IPS-18c (cell line): Measurements from ENCODE around the gene CACNA1F.

Experiments
- H3K4me3 ChIP-seq: 2 replicates; pipeline ENCODE4 v1.7.0; 2013; ENCODE audit warnings: low read depth, mild to moderate bottlenecking, low read length, moderate library complexity; ENCODE audit not compliant: insufficient read depth
- H3K9me3 ChIP-seq: one replicate; pipeline ENCODE4 v1.6.1; 2013; ENCODE audit warnings: mild to moderate bottlenecking, low read length, moderate library complexity; ENCODE audit not compliant: control insufficient read depth, insufficient read depth

Gene CACNA1F

DNA sequence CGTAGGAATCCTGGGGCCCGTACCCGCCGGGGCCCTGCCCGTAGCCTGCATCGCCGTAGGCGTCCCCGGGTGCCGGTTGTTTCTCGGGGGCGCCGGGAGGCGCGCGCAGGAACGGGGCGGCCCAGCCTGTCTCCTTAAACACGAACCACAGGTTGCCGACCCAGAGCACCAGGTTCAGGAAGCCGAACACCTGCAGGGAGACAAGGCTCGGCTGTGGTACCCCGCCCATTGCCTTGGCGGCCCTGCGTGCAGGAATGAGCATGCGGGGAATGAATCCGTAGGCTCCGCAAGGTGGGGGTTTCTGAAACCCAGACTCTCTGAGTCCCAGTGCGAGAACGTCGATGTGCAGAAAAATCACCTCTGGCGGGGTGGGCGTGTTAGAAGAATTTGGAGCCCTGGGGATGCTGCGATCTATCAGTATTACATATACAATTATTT, 41.5 kb downstream of the CACNA1F start:
- peak overlapping the region; percentile 70 for H3K4me3 ChIP-seq
- peaks cover 13% of the 10 kb centered on the region for H3K9me3 ChIP-seq

DNA sequence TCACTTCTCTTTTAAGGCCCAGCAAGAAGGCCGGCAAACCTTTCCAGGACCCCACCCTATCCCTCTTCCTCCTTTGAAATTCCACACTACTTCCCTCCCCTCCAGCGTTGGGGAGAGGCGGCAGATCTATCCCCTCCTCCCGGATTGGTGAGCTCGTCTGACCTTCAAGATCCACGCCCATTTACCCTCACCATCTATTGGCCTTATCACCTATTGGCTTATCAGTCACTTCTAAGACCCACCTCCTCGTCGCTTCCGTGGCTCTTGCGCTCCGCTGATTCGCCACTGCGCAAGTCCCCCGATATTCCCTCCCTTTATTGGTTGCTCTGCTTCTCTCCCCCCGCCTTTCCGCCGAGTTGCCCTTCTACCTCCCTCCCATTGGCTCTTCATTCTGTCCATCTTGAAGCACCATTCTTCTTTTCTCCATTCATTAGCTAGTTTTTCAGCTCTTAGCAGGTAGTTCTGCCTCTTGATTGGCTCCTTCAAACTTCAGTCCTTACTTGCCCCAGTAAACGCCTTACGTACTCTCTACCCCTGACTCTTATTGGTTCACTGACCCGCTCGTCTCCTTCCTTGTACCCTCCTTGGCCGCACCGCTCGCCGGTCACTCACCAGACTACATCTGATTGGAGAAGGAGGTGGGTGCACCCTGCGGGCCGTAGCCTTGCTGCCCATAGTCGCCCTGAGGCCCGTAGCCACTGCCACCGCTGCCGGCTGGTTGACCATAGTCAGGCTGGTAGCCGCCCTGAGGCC, 42.1 kb downstream of the CACNA1F start:
- H3K9me3 ChIP-seq, result peaks cover 13% of the 10 kb centered on the region
- H3K4me3 ChIP-seq, result peak overlapping the region; percentile 70

DNA sequence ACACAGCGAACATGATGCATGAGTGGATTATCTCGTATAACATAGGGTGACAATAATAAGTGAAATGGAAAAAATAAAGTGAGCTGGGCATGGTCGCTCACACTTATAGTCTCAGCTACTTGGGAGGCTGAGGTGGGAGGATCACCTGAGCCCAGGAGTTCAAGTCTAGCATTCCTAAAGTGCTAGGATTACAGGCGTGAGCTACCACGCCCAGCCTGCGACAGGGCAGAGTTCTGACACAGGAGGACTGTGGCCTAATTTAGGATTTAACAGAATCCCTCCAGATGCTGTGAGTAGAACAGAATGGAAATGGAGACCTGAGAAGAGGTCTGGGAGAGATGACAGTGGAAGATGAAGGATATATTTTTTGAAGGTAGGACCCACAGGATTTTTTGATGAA, 43.5 kb downstream of the CACNA1F start:
- no peak overlapping the region for H3K4me3 ChIP-seq
- peaks cover 11% of the 10 kb centered on the region for H3K9me3 ChIP-seq

DNA sequence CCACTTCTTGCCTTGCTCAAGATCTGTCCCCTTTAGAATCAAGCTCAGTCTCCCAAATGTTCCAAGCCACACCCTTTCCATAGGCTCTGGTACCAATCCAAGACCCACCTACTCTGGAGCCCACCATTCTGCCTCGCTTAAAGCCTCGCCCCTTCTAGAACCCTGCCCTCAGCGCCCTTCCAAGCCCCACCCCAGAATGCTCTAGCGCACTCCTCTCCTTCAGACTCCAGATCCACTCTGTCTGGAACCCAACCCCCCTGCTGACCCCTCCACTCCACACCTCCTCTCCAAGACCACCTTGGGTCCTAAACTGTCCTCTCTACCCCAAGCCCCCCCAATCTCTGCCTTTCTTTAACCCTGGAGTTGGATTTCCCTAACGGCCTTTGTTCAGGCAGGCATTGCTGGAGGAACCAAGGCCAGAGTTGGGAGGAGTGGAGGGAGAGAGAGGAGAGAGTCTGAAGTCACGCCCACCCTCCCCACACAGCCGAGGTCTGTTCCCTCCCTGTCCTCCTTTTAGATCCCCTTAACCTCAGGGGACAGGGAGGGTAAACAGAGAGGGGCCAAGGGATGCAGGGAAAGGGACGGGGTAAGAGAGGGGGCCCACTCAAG, 44.6 kb downstream of the CACNA1F start:
- H3K4me3 ChIP-seq, result no peak overlapping the region
- H3K9me3 ChIP-seq, result peaks cover 10% of the 10 kb centered on the region

DNA sequence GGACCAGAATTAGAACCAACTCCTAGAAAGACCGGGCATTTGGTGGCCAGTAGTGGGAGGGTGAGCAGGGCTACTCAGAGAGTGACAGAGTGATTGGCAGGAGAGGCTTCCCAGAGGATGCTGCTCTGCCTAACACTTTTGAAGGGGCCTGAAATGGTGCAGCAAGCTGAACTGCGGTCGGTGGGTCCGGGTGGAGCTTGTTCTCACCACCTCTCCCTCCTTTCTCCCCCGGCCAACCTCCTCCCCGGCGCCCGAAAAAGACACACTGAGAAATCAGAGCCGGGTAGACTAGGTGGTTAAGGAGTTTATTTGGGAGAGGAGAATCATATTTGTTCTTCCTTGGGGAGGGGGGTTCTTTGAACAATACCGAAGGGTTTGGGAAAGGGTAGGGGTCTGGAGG, 45.6 kb downstream of the CACNA1F start:
- Histone ChIP-seq H3K9me3 (peaks cover 16% of the 10 kb centered on the region), H3K4me3 (0 out of 2 replicates have a peak overlapping the region, but pooled peaks have one; percentile 20)

DNA sequence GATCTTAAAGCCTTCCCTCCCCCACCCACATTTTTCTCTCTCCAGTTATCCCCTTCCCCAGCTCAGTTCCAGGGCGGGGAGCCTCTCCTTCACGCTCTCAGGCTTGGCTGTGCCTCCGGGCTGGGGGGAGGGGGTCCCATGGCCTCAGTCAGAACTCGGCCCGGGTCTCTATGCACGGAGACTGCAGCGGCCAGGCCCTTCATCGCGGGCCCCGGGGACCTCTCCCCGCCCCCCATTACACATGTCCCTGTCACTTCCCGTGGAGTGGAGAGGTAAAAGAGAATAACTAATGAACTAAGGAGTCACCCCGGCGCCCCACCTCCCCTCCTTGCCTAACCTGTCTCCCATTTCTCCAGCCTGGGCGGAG, 46.1 kb downstream of the CACNA1F start:
- peak overlapping the region; percentile 20; the same call in 1 of the 2 replicates for H3K4me3 ChIP-seq

DNA sequence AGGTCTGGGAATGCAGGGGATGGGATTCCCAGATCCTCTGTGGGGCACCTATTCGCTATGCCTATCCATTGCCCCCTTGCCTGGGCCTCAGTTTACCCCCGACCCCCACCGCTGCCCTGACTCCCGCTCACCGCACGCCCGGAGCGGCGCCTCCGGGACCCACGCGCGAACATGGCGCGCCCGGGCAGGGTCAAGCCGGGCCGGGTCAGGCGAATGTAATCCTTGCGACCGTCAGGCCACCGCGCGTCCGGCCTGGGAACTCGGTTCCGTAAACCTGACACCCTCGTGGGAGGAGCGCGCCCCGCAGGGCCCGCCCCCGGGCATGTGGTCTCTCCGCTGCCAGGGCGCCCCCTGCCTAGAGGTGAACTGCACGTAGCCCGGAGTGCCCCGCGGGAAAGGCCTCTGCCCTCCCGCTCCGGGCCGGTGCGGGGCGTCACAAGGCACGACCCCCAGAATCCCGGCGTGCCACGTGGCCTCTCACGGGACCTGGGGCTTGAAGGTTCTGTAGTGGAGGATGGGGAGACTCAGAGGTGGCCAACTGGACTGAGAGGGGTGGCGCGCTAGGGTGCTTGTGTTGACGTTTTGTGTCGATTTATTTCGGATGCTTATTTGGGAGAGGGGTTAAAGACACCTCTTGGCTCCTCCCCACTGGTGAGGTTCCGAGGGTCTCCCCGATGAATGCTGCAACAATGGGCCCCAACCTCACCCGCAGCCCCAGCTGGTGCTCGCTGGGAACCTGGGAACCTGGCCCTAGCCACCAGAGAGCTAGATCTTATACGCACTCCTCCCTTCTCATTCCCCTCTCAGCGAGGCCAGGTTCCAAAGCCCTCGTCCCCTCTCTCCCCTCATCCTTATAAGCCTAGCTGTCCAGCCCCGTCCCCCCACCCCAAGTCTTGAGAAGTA, 46.8 kb downstream of the CACNA1F start, which contains the start of gene PRICKLE3:
Gene PRICKLE3, minus strand, starts transcription at position 249 of the 903 bp plus-strand sequence. Its CDS starts 76 bp downstream, at position 173.
- Histone ChIP-seq H3K9me3 (peaks cover 17% of the 10 kb centered on the region), H3K4me3 (peak within 1 kb of the TSS; percentile 70)

More for the DNA sequence above, 46.1 kb downstream of the CACNA1F start:
- peaks cover 17% of the 10 kb centered on the region for H3K9me3 ChIP-seq

DNA sequence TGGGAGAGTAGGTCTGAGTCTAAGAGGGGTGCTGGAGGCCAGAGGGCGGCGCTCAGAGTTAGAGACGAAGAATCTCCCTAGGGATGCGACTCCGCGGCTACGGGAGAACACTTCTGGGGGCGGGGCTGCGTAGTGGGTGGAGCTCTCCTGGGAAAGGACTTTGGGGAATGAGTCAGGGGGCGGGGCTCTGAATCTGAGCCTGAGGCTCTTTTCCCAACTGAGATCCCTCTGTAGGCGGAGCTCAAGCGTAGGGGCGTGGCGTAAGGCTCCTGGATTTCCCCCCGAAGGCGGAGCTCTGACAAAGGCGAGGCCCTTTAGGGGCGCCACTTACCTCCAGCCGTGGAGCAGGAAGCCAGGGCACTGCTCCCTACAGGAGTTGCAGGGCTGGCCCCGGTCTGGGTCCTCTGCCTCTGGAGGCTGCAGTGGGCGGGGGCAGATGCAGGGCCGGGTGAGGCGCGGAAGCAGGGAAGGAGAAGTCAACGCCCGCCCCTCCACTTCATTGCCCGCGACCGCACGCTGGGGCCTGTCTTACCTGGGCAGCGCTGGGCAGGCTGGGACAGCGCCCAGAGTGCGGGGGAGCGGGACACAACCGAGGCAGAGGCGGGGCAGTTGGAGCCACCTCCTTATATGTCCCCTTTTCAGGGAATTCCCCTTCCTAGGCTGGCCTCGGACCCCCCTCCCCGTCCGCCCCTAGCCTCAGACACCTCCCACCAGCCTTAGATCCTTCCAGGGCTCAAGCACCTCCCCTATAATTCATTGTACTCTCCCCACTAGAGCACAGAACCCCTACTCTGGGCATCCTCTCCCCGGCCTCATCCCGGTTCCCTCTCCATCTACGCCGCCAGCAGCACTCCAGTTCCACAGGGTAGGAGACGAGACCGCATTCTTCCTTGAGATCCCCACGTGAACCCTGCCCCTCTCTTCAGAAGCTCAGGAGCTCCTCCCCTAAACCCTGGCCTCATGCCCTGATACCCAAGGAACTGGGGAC, 48.6 kb downstream of the CACNA1F start:
- H3K9me3 ChIP-seq, result peaks cover 17% of the 10 kb centered on the region
- peak overlapping the region; percentile 47 for H3K4me3 ChIP-seq

DNA sequence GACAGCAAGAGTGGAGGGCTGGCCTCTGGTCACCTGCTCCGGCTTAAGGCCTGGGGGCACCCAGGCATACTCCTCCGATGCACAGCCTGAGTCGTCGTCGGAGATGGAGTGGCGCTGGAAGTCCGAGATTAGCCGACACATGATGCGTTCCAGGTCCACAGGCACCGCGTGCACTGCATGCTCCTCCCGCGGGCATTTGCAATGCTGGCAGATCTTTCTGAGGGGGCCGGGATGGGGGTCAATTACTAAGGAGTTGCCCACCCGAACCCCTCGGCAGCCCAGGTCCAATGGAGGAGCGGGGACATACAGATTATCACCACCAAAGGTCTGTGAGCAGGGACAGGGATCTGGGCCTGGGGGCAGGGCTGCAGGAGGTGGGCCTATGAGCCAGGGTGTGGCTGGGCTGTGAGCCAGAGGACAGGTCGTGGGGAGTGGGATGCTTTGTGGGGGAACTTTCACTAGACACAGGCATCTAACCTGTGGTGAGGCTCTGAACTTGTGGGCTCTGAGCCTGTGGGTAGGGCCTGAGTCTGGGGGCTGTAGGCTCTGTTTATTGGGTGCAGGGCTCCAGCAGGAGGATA, 49.3 kb downstream of the CACNA1F start:
- peaks cover 19% of the 10 kb centered on the region for H3K9me3 ChIP-seq
- H3K4me3 ChIP-seq, result peak overlapping the region; percentile 15; the same call in 1 of the 2 replicates

DNA sequence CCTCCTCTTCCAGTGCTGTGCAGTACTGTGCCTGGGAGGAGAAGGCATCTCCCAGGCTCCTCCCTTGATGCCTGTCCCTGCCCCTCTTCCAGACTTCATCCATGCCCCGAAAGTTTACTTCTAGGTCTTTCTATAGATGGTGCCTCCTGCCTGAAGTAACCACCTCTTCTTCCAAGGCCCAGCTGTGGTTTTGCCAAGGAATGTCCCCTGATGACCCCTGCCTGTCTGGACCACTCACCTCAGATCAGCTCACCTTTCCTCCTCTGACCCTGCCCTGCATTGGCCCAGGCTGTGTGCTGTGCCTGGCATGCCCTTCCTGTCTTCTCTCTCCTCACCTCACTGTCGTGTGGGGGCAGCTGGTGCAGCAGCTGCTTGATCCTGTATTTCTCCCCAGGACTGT, 53.8 kb downstream of the CACNA1F start:
- H3K9me3 ChIP-seq, result peaks cover 12% of the 10 kb centered on the region
- no peak overlapping the region for H3K4me3 ChIP-seq

DNA sequence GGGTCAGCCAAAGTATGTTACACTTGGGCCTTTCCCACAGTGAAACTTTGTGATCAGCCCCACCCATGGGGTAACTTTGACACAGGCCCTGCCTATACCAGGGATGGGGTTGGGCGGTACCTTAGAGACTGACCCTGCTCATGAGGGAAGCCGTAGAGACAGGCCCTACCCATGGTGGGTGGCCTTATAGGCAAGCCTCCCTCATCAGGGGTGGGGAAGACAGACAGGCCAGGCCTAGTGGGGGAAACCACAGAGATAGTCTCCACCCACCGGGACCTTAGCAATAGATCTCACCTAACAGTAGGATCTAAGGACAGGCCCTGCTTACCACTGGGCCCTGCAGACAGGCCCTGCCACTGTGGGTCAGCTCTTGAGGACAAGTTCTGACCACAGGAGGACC, 54.6 kb downstream of the CACNA1F start:
- Histone ChIP-seq H3K4me3 (no peak overlapping the region), H3K9me3 (peaks cover 12% of the 10 kb centered on the region)

DNA sequence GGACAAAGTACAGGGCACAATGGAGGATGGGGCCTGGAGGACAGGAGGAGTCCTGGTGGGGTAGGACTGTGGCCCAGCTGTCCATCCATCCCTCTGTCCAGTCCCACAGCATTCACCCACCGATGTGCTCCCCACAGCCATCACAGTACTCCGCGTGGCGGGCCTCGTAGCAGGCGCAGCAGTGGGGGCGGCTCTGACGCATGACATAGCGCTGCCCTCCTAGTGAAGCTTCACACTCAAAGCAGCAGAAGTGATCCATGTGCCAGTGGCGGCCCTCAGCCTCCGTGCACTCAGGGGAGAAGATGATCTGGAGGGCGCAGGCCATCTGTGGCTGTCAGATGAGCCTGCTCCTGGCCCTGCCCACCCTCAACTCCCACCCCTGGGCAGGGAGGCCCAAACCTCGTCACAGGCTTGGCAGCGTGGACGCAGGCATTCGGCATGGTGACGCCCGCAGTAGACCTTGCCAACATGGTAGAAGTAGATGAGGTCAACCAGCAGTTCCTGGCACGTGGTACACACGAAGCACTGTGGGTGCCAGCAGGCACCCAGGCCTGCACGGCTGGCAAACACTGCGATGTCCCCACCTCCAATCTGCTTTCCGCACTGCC, 55.2 kb downstream of the CACNA1F start:
- Histone ChIP-seq H3K4me3 (no peak overlapping the region), H3K9me3 (peaks cover 8% of the 10 kb centered on the region)

DNA sequence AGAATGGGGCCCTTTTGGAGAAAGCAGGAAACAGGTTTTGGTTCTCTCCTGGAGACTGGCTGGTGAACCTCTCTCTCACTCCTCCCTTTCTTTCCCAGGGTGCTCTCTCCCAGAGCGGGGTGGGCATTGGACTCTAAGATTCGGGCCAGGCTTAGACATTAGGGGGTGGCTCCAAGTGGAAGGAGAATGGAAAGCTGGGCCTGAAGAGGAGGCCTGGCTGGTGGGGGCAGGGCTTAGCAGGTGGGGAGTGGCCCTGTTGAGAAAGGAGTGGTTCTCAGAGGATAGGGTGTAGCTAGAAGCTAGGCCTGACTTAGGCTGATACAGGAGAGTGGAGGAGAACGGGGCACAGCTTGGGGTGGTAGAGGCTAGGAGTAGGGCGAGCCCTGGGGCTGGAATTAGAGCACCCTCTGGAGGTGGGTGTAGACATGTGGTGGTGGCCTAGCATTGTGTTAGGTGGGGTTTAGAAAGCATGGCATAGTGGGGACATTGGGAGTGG, 55.8 kb downstream of the CACNA1F start:
- Histone ChIP-seq H3K4me3 (no peak overlapping the region), H3K9me3 (peaks cover 8% of the 10 kb centered on the region)

DNA sequence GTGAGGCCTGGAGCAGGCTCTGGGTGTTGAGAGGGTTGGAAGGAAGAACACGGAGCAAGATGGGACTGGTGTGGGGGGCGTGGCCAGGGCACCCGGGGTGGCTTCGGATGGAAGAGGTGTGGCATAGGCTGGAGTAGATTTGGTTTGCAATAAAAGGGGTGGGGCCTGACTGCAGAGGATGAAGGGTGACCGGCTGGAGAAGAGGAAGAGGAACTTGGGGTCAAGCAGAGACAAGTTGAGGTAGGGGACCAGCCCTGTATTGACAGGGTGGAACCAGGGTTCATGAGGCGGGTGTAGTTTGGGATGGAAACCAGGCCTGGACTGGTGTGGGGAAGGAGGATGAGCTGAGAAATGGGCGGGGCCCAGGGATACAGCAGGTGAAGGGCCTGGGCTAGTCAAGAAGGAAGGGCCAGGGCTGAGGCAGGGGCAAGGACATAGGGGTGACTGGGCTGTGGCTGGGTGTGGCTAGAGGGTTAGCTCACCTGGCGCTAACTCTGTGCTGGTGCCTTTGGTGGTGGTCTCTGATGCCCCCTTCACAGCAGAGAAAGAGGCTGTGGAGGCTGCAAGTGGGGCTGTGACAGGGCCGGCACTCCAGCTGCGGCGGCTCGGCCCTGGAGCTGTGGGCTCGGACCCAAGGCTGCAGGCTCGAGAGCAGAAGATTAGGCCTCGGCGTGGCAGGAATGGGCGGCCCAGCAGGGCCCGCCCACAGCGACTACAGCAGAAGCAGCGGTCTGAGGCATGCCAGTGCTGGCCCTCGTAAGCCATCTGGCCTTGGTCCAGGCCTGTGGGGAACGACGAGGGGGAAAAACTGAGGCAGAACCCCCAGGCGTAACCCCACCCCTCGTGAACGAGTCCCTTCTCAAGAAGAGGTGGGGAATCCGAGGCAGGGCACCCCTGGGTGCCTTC, 56.5 kb downstream of the CACNA1F start:
- Histone ChIP-seq H3K9me3 (peaks cover 8% of the 10 kb centered on the region), H3K4me3 (no peak overlapping the region; the same call in 1 of the 2 replicates)
